Mesenchymal stem cell (in vitro differentiated cells and primary cell): ENCODE results near the gene PPRC1.

Experiments
- DNase-seq: peaks from one replicate; pipeline ENCODE4 v3.0.0-alpha.2; 2013
- H2AFZ ChIP-seq: one replicate; pipeline ENCODE4 v1.6.1; 2013; ENCODE audit warnings: low read depth, mild to moderate bottlenecking, control low read depth, inconsistent platforms, low read length, moderate library complexity
- H2AK5ac ChIP-seq: 2 replicates; pipeline ENCODE4 v1.6.1; 2013; ENCODE audit warnings: low read length, moderate library complexity, mild to moderate bottlenecking, inconsistent platforms; ENCODE audit not compliant: severe bottlenecking
- H2BK120ac ChIP-seq: one replicate; pipeline ENCODE4 v1.6.1; 2013; ENCODE audit warnings: low read depth, mild to moderate bottlenecking, inconsistent platforms, low read length, moderate library complexity
- H2BK12ac ChIP-seq, 2 experiments: one replicate each; pipeline ENCODE4 v1.6.1; 2013; ENCODE audit warnings: inconsistent platforms in 2 of 2, low read length in 2 of 2, mild to moderate bottlenecking in 2 of 2, moderate library complexity in 2 of 2, control low read depth in 1 of 2
- H2BK15ac ChIP-seq: one replicate; pipeline ENCODE4 v1.6.1; 2013; ENCODE audit warnings: mild to moderate bottlenecking, low read depth, inconsistent platforms; ENCODE audit not compliant: poor library complexity, severe bottlenecking
- H2BK5ac ChIP-seq: 2 replicates; pipeline ENCODE4 v1.6.1; 2013; ENCODE audit warnings: low read depth, mild to moderate bottlenecking, low read length, control low read depth, inconsistent platforms; ENCODE audit not compliant: poor library complexity, severe bottlenecking
- H3K14ac ChIP-seq, 2 experiments: one replicate each; pipeline ENCODE4 v1.6.1; 2013; ENCODE audit warnings: inconsistent platforms in 2 of 2, low read length in 2 of 2, control low read depth in 1 of 2, mild to moderate bottlenecking in 1 of 2, moderate library complexity in 1 of 2
- H3K18ac ChIP-seq, 2 experiments: one replicate each; pipeline ENCODE4 v1.6.1; 2013; ENCODE audit warnings: inconsistent platforms in 2 of 2, low read length in 2 of 2, control low read depth in 1 of 2, low read depth in 1 of 2, mild to moderate bottlenecking in 1 of 2
- H3K23ac ChIP-seq, 2 experiments: one replicate each; pipeline ENCODE4 v1.6.1; 2013; ENCODE audit warnings: inconsistent platforms in 2 of 2, low read length in 2 of 2, mild to moderate bottlenecking in 2 of 2, moderate library complexity in 2 of 2, control low read depth in 1 of 2
- H3K27ac ChIP-seq: 2 replicates; pipeline ENCODE4 v1.5.1; 2013; ENCODE audit warnings: mild to moderate bottlenecking, moderate library complexity, low read length, control low read depth, inconsistent platforms; ENCODE audit not compliant: poor library complexity, severe bottlenecking
- H3K27me3 ChIP-seq, 2 experiments: 2 replicates each; pipeline versions ENCODE4 v1.6.1 to v1.7.0; 2013; ENCODE audit warnings: low read length in 2 of 2, mild to moderate bottlenecking in 2 of 2, moderate library complexity in 2 of 2, control low read depth in 1 of 2, inconsistent platforms in 1 of 2; ENCODE audit not compliant: control insufficient read depth in 1 of 2, insufficient read depth in 1 of 2
- H3K36me3 ChIP-seq, 2 experiments: 2 replicates each; pipeline versions ENCODE4 v1.6.1 to v1.7.0; 2013; ENCODE audit warnings: low read length in 2 of 2, control low read depth in 1 of 2, inconsistent platforms in 1 of 2, low read depth in 1 of 2, mild to moderate bottlenecking in 1 of 2; ENCODE audit not compliant: insufficient read depth in 2 of 2, control insufficient read depth in 1 of 2
- H3K4ac ChIP-seq, 2 experiments: one replicate each; pipeline ENCODE4 v1.6.1; 2013; ENCODE audit warnings: inconsistent platforms in 2 of 2, low read length in 2 of 2, mild to moderate bottlenecking in 2 of 2, moderate library complexity in 2 of 2, control low read depth in 1 of 2, low read depth in 1 of 2
- H3K4me1 ChIP-seq: 2 replicates; pipeline ENCODE4 v1.6.1; 2013; ENCODE audit warnings: low read depth, low read length, control low read depth; ENCODE audit not compliant: control insufficient read depth, insufficient read depth
- H3K4me2 ChIP-seq: 2 replicates; pipeline ENCODE4 v1.6.1; 2013; ENCODE audit warnings: low read length, mild to moderate bottlenecking, inconsistent platforms; ENCODE audit not compliant: poor library complexity, severe bottlenecking
- H3K4me3 ChIP-seq, 2 experiments: 2 replicates each; pipeline versions ENCODE4 v1.5.1 to v1.7.0; 2013; ENCODE audit warnings: low read length in 2 of 2, mild to moderate bottlenecking in 2 of 2, control low read depth in 1 of 2, low read depth in 1 of 2; ENCODE audit not compliant: insufficient read depth in 1 of 2
- H3K79me1 ChIP-seq: replicated peaks from 2 replicates; pipeline ENCODE4 v1.6.1; 2013; ENCODE audit warnings: mild to moderate bottlenecking, control low read depth, low read length, inconsistent platforms; ENCODE audit not compliant: poor library complexity, severe bottlenecking
- H3K9ac ChIP-seq: 2 replicates; pipeline ENCODE4 v1.7.0; 2013; ENCODE audit warnings: mild to moderate bottlenecking, low read length, moderate library complexity
- H3K9me3 ChIP-seq: 2 replicates; pipeline ENCODE4 v1.7.0; 2013; ENCODE audit warnings: mild to moderate bottlenecking, low read length; ENCODE audit not compliant: control insufficient read depth
- H4K8ac ChIP-seq: one replicate; pipeline ENCODE4 v1.6.1; 2013; ENCODE audit warnings: inconsistent platforms, mild to moderate bottlenecking, low read length, moderate library complexity
- H4K91ac ChIP-seq: one replicate; pipeline ENCODE4 v1.6.1; 2013; ENCODE audit warnings: mild to moderate bottlenecking, low read length, inconsistent platforms
- WGBS: methylation state at CpG from one replicate; pipeline ENCODE4 v1.1.7; 2013; ENCODE audit warnings: mixed read lengths; 5-methylcytosine and 5-hydroxymethylcytosine counted together

Gene PPRC1

DNA sequence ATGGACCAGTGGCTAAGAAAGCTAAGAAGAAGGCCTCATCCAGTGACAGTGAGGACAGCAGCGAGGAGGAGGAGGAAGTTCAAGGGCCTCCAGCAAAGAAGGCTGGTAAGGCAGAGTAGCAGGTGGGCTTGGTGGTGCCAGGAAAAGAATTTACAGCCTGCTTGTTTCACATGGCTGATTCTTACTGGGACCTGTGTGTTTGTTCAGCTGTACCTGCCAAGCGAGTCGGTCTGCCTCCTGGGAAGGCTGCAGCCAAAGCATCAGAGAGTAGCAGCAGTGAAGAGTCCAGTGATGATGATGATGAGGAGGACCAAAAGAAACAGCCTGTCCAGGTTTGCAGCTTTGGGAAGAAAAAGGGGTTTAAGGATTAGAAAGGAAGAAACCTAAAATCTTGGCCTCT, 24.4 kb downstream of the PPRC1 start:
- H3K23ac ChIP-seq, result no peak overlapping the region
- no peak overlapping the region for H3K18ac ChIP-seq
- peak overlapping the region; percentile 19 for H3K9ac ChIP-seq
- no peak overlapping the region for H2AFZ ChIP-seq
- no peaks in the 10 kb centered on the region for H3K9me3 ChIP-seq
- peaks cover 9% of the 10 kb centered on the region for H3K4me1 ChIP-seq
- no peak overlapping the region for H4K8ac ChIP-seq
- no peak overlapping the region for H3K14ac ChIP-seq
- no peak overlapping the region for H3K4me3 ChIP-seq
- no peak overlapping the region for H2BK5ac ChIP-seq
- no peak overlapping the region for H2BK12ac ChIP-seq
- H3K4ac ChIP-seq, result no peak overlapping the region
- no peak for DNase-seq
- H3K27ac ChIP-seq, result peak overlapping the region; percentile 1
- H4K91ac ChIP-seq, result no peak overlapping the region
- H3K4me2 ChIP-seq, result no peak overlapping the region
- peaks cover 54 to 75% of the 10 kb centered on the region in 2 experiments for H3K36me3 ChIP-seq
- H2BK15ac ChIP-seq, result no peak overlapping the region
- H3K79me1 ChIP-seq, result peaks cover 23% of the 10 kb centered on the region
- no peaks in the 10 kb centered on the region for H3K27me3 ChIP-seq
- H2BK120ac ChIP-seq, result no peak overlapping the region
- H2AK5ac ChIP-seq, result no peak overlapping the region
- 96% methylated on average over 3 of the region's 3 CpGs for WGBS

DNA sequence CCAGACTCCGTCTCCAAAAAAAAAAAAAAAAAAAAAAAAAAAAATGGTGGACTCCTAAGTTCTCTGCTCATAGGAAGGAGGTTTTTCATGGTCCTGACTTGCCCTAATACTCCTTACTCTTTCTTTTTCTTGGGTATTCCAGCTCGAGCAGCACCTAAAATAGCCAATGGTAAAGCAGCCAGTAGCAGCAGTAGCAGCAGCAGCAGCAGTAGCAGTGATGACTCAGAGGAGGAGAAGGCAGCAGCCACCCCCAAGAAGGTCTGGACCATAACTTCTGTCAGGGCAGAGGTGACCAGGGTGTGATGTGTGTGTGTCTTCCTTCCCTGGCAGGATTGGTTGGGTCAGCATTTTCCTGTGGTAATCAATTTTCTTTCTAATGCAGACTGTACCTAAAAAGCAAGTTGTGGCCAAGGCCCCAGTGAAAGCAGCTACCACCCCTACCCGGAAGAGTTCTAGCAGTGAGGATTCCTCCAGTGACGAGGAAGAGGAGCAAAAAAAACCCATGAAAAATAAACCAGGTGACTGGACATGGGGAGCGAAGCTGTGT, 26.3 kb downstream of the PPRC1 start:
- H2BK5ac ChIP-seq, result no peak overlapping the region
- no peak overlapping the region for H3K18ac ChIP-seq
- no peaks in the 10 kb centered on the region for H3K27me3 ChIP-seq
- H3K14ac ChIP-seq, result no peak overlapping the region
- H3K79me1 ChIP-seq, result peaks cover 23% of the 10 kb centered on the region
- H2AK5ac ChIP-seq, result no peak overlapping the region
- H4K8ac ChIP-seq, result no peak overlapping the region
- H3K9ac ChIP-seq, result peak overlapping the region; percentile 11
- peaks cover 9% of the 10 kb centered on the region for H3K4me1 ChIP-seq
- peaks cover 58 to 94% of the 10 kb centered on the region in 2 experiments for H3K36me3 ChIP-seq
- H3K4ac ChIP-seq, result no peak overlapping the region
- H3K4me3 ChIP-seq, result no peak overlapping the region
- no peak overlapping the region for H3K27ac ChIP-seq
- H4K91ac ChIP-seq, result no peak overlapping the region
- H3K23ac ChIP-seq, result no peak overlapping the region
- DNase-seq, result peak; percentile 55
- no peak overlapping the region for H3K4me2 ChIP-seq
- 84% methylated on average over 4 of the region's 5 CpGs for WGBS
- H2BK15ac ChIP-seq, result no peak overlapping the region
- H2BK120ac ChIP-seq, result no peak overlapping the region
- no peaks in the 10 kb centered on the region for H3K9me3 ChIP-seq
- no peak overlapping the region for H2AFZ ChIP-seq
- H2BK12ac ChIP-seq, result no peak overlapping the region

DNA sequence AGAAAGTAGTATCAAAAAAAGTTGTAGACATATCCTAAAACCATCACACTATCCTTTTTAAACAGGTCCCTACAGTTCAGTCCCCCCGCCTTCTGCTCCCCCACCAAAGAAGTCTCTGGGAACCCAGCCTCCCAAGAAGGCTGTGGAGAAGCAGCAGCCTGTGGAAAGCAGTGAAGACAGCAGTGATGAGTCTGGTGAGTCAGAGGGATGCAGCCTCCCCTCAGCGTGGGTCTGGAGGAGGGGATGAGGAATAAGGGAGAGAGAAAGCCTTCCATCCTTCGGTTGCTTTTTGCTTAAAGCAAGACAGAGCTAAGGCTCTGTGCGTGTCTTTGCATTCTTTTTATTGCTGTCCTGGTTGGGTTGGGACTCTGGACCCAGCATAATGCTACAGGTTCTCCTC, 27.0 kb downstream of the PPRC1 start:
- no peak overlapping the region for H2AK5ac ChIP-seq
- H3K9ac ChIP-seq, result peak overlapping the region; percentile 11
- H3K36me3 ChIP-seq, result peaks cover 53 to 89% of the 10 kb centered on the region in 2 experiments
- no peak overlapping the region for H3K14ac ChIP-seq
- no peak overlapping the region for H2BK15ac ChIP-seq
- no peak overlapping the region for H2AFZ ChIP-seq
- H3K4me3 ChIP-seq, result no peak overlapping the region
- no peak overlapping the region for H3K23ac ChIP-seq
- H4K8ac ChIP-seq, result no peak overlapping the region
- H2BK5ac ChIP-seq, result no peak overlapping the region
- no peak for DNase-seq
- H3K4me2 ChIP-seq, result no peak overlapping the region
- H3K27me3 ChIP-seq, result no peaks in the 10 kb centered on the region
- H2BK12ac ChIP-seq, result no peak overlapping the region
- H3K4me1 ChIP-seq, result peaks cover 9% of the 10 kb centered on the region
- H4K91ac ChIP-seq, result no peak overlapping the region
- H3K9me3 ChIP-seq, result no peaks in the 10 kb centered on the region
- WGBS, result 100% methylated on average over 3 of the region's 4 CpGs
- H3K27ac ChIP-seq, result no peak overlapping the region
- no peak overlapping the region for H3K18ac ChIP-seq
- H2BK120ac ChIP-seq, result no peak overlapping the region
- H3K79me1 ChIP-seq, result peaks cover 23% of the 10 kb centered on the region
- H3K4ac ChIP-seq, result no peak overlapping the region

DNA sequence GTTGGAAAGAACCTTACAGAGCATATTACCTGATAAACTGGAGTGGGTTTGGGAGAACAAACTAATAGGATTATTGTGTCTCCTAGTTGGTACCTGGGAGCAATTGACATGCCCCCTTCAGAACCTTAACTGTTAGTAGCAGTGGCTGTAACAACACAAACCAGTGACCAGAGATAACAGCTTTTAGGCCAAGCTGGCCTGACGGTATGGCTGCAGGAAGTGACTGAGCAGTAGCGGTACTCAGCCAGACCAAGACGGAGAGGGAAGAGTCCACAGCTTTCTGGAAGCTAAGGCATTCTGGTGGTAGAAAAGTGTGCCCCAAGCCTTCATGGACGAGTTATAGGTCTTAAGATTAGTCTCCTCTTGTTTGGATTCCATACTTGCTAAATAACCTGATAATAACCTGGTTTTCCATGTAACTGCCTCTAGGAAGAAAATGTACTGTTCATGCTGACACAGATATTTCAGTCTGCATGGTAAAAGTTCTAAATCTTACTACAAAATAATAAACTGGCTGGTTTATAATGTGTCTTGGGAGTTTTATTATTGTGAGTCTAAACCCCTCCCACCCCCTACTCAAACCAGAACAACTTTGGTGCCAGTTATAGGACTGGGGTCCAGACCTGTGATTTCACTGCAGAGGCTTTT, 30.6 kb downstream of the PPRC1 start:
- no peak overlapping the region for H4K91ac ChIP-seq
- H4K8ac ChIP-seq, result no peak overlapping the region
- H3K9me3 ChIP-seq, result no peaks in the 10 kb centered on the region
- peaks cover 35 to 56% of the 10 kb centered on the region in 2 experiments for H3K36me3 ChIP-seq
- no peak overlapping the region for H3K27ac ChIP-seq
- H3K18ac ChIP-seq, result no peak overlapping the region
- no peak overlapping the region for H2AK5ac ChIP-seq
- no peak overlapping the region for H2BK120ac ChIP-seq
- no peaks in the 10 kb centered on the region for H3K27me3 ChIP-seq
- H3K4me2 ChIP-seq, result no peak overlapping the region
- H3K4me1 ChIP-seq, result peaks cover 5% of the 10 kb centered on the region
- 75% methylated on average over 3 of the region's 4 CpGs for WGBS
- H3K4ac ChIP-seq, result peak overlapping the region in 1 of 2 experiments; percentile 13
- H3K9ac ChIP-seq, result no peak overlapping the region
- no peak overlapping the region for H3K23ac ChIP-seq
- H2BK5ac ChIP-seq, result no peak overlapping the region
- no peak overlapping the region for H2BK12ac ChIP-seq
- H3K79me1 ChIP-seq, result peaks cover 17% of the 10 kb centered on the region
- H3K4me3 ChIP-seq, result no peak overlapping the region
- DNase-seq, result no peak
- no peak overlapping the region for H3K14ac ChIP-seq
- no peak overlapping the region for H2AFZ ChIP-seq
- H2BK15ac ChIP-seq, result no peak overlapping the region
